IMR-90 (cell line): ENCODE measurements around the gene TDRD1. TPM values are rescaled to one million over a fixed set of nuclear protein-coding genes. Genes with fewer than 3 reads are reported as not detected.

ENCODE experiments used
- ATAC-seq: fragments of 200-7000 bp; cut with Tn5 transposase; 2 replicates; pipeline ENCODE4 v1.9.1; 2020; ENCODE audit warnings: low read depth, mild to moderate bottlenecking, moderate library complexity
- BruUV-seq: library from RNA; stranded (reverse); fragments of 400-500 nt; replicated peaks from 2 replicates; lab custom pipeline; 2021; lab: Mats Ljungman, UMichigan
- CTCF ChIA-PET: fragments of 300-600 bp; formaldehyde crosslinking; extraction: SDS; loops from one replicate; lab custom pipeline; 2021; ENCODE audit warnings: antibody characterized with exemption; lab: Yijun Ruan, JAX
- POLR2A ChIA-PET: fragments of 300-600 bp; sonication (Branson Sonifier 250); formaldehyde crosslinking; loops from one replicate; lab custom pipeline; 2022; ENCODE audit warnings: antibody characterized with exemption; ENCODE audit not compliant: unreplicated experiment; lab: Charles Lee
- DNase-seq: peaks from one replicate; pipeline ENCODE4 v3.0.0; 2013
- H2AFZ ChIP-seq: replicated peaks from 2 replicates; pipeline ENCODE3; 2013; ENCODE audit warnings: low read length, mild to moderate bottlenecking; ENCODE audit not compliant: poor library complexity
- H2AK5ac ChIP-seq: 2 replicates; pipeline ENCODE4 v1.6.1; 2013; ENCODE audit warnings: low read depth, low read length, inconsistent platforms
- H2AK9ac ChIP-seq: replicated peaks from 2 replicates; pipeline ENCODE3; 2013; ENCODE audit warnings: mild to moderate bottlenecking, low read depth, low read length, moderate library complexity; ENCODE audit not compliant: poor library complexity
- H2BK120ac ChIP-seq: 2 replicates; pipeline ENCODE4 v1.6.1; 2013; ENCODE audit warnings: low read depth, low read length, inconsistent platforms
- H2BK15ac ChIP-seq: 3 replicates; pipeline ENCODE4 v1.6.1; 2013; ENCODE audit warnings: low read depth, low read length, inconsistent platforms
- H2BK20ac ChIP-seq: 2 replicates; pipeline ENCODE4 v1.6.1; 2013; ENCODE audit warnings: low read depth, mild to moderate bottlenecking, inconsistent platforms, low read length, moderate library complexity
- H2BK5ac ChIP-seq: 2 replicates; pipeline ENCODE4 v1.6.1; 2013; ENCODE audit warnings: mild to moderate bottlenecking, low read depth, low read length, inconsistent platforms; ENCODE audit not compliant: poor library complexity, severe bottlenecking
- H3K14ac ChIP-seq: replicated peaks from 2 replicates; pipeline ENCODE4 v1.6.1; 2013; ENCODE audit warnings: low read depth, low read length, inconsistent platforms
- H3K18ac ChIP-seq: 2 replicates; pipeline ENCODE4 v1.6.1; 2013; ENCODE audit warnings: low read depth, low read length, control low read depth
- H3K23ac ChIP-seq: 2 replicates; pipeline ENCODE4 v1.6.1; 2013; ENCODE audit warnings: low read depth, low read length, inconsistent platforms
- H3K27ac ChIP-seq: 2 replicates; pipeline ENCODE4 v1.5.1; 2013; ENCODE audit warnings: mild to moderate bottlenecking, control low read depth, low read length; ENCODE audit not compliant: insufficient read depth
- H3K27me3 ChIP-seq: 2 replicates; pipeline ENCODE4 v1.6.1; 2013; ENCODE audit warnings: low read length; ENCODE audit not compliant: control insufficient read depth, insufficient read depth
- H3K36me3 ChIP-seq: 2 replicates; pipeline ENCODE4 v1.6.1; 2013; ENCODE audit warnings: low read length, mixed read lengths; ENCODE audit not compliant: control insufficient read depth, insufficient read depth
- H3K4ac ChIP-seq: 2 replicates; pipeline ENCODE4 v1.6.1; 2013; ENCODE audit warnings: low read depth, low read length, inconsistent platforms
- H3K4me1 ChIP-seq: 2 replicates; pipeline ENCODE4 v1.6.1; 2013; ENCODE audit warnings: low read length, mixed read lengths; ENCODE audit not compliant: control insufficient read depth, insufficient read depth
- H3K4me2 ChIP-seq: 2 replicates; pipeline ENCODE4 v1.6.1; 2013; ENCODE audit warnings: low read depth, mild to moderate bottlenecking, control low read depth, low read length, moderate library complexity
- H3K4me3 ChIP-seq: 2 replicates; pipeline ENCODE4 v1.5.1; 2013; ENCODE audit warnings: low read depth, mild to moderate bottlenecking, control low read depth, low read length, moderate library complexity; ENCODE audit not compliant: insufficient read depth
- H3K56ac ChIP-seq: 2 replicates; pipeline ENCODE4 v1.6.1; 2013; ENCODE audit warnings: low read length, inconsistent platforms; ENCODE audit not compliant: insufficient read depth; ENCODE audit errors: extremely low read depth
- H3K79me1 ChIP-seq, 2 experiments: 2 replicates each; pipeline ENCODE4 v1.6.1; 2013; ENCODE audit warnings: low read length in 2 of 2, inconsistent platforms in 1 of 2, low read depth in 1 of 2
- H3K9ac ChIP-seq: 2 replicates; pipeline ENCODE4 v1.6.1; 2013; ENCODE audit warnings: low read depth, low read length, control low read depth
- H3K9me1 ChIP-seq: 2 replicates; pipeline ENCODE4 v1.6.1; 2013; ENCODE audit warnings: low read length, inconsistent platforms; ENCODE audit not compliant: insufficient read depth
- H3K9me3 ChIP-seq: 2 replicates; pipeline ENCODE4 v1.6.1; 2013; ENCODE audit warnings: low read length; ENCODE audit not compliant: control insufficient read depth, insufficient read depth
- H4K20me1 ChIP-seq: 2 replicates; pipeline ENCODE4 v1.6.1; 2013; ENCODE audit warnings: low read length, inconsistent platforms; ENCODE audit not compliant: insufficient read depth
- H4K5ac ChIP-seq: 2 replicates; pipeline ENCODE4 v1.6.1; 2013; ENCODE audit warnings: mild to moderate bottlenecking, low read depth, low read length, control low read depth
- H4K8ac ChIP-seq, 2 experiments: 2 replicates each; pipeline ENCODE4 v1.6.1; 2013; ENCODE audit warnings: low read depth in 2 of 2, low read length in 2 of 2, control low read depth in 1 of 2, inconsistent platforms in 1 of 2
- H4K91ac ChIP-seq: 2 replicates; pipeline ENCODE4 v1.6.1; 2013; ENCODE audit warnings: low read depth, low read length, inconsistent platforms; ENCODE audit not compliant: insufficient read depth
- BHLHE40 ChIP-seq: fragments of 150-350 bp; IDR thresholded peaks from 2 replicates; pipeline ENCODE4 v1.6.1; 2016; ENCODE audit warnings: mild to moderate bottlenecking, low read depth, low read length
- CHD1 ChIP-seq: IDR thresholded peaks from 2 replicates; pipeline ENCODE4 v1.6.1; 2012; ENCODE audit warnings: low read depth, low read length, improper control_type of control experiment
- MXI1 ChIP-seq: IDR thresholded peaks from 2 replicates; pipeline ENCODE4 v1.6.1; 2012; ENCODE audit warnings: low read depth, mild to moderate bottlenecking, low read length, moderate library complexity, borderline replicate concordance
- POLR2A ChIP-seq: IDR thresholded peaks from 2 replicates; pipeline ENCODE4 v1.6.1; 2012; ENCODE audit warnings: mild to moderate bottlenecking, low read depth, low read length
- RAD21 ChIP-seq: IDR thresholded peaks from 2 replicates; pipeline ENCODE4 v1.6.1; 2012; ENCODE audit warnings: low read length, improper control_type of control experiment
- RCOR1 ChIP-seq: IDR thresholded peaks from 2 replicates; pipeline ENCODE4 v1.6.1; 2012; ENCODE audit warnings: mild to moderate bottlenecking, low read length, improper control_type of control experiment; ENCODE audit not compliant: insufficient replicate concordance
- USF2 ChIP-seq: fragments of 150-350 bp; IDR thresholded peaks from 2 replicates; pipeline ENCODE4 v1.6.1; 2017; ENCODE audit warnings: mild to moderate bottlenecking, antibody characterized with exemption, low read length, low read depth
- WGBS, 2 experiments: methylation state at CpG; one replicate each; pipeline versions ENCODE4 v1.1.5 to v1.1.7; 2013; ENCODE audit warnings: missing lambda C conversion rate in 2 of 2; ENCODE audit not compliant: insufficient read length in 1 of 2; ENCODE audit errors: extremely low coverage in 2 of 2; 5-methylcytosine and 5-hydroxymethylcytosine counted together
- dilution Hi-C: fragments of 300-500 bp; cut with HindIII; formaldehyde crosslinking; loops from one replicate; pipeline ENCODE4 v1.14.3; 2018; ENCODE audit warnings: low sequenced_read_pairs; ENCODE audit not compliant: unreplicated experiment
- in situ Hi-C: fragments of 300-500 bp; cut with MboI; formaldehyde crosslinking; loops from 3 replicates; pipeline ENCODE4 v1.14.3; 2019; ENCODE audit warnings: low sequenced_read_pairs, inconsistent platforms, mixed read lengths
- intact Hi-C: fragments of 100-400 bp; cut with micrococcal nuclease; formaldehyde crosslinking; loops from 2 replicates; pipeline ENCODE4 v1.10.0; 2022
- polyA plus RNA-seq, 3 experiments: library from polyadenylated mRNA; depleted of rRNA; stranded (reverse); fragments of >200 nt; gene quantifications; 2 replicates each; pipeline ENCODE4 v1.2.3, GENCODE V29; 2012; ENCODE audit warnings: low replicate concordance in 1 of 3
- total RNA-seq: library from RNA; depleted of rRNA; stranded (reverse); fragments of >200 nt; gene quantifications from 2 replicates; pipeline ENCODE4 v1.2.3, GENCODE V29; 2012

Gene TDRD1
- total and polyA plus RNA-seq, 2 of the 4 experiments (the other 2 are of a cell fraction), result not detected

GRCh38 chr10:114276671-114277070 lies 97.5 kb downstream of the TDRD1 start:
- Histone ChIP-seq H3K4me1 (peaks cover 4% of the 10 kb centered on the region; the same call in 1 of the 2 replicates), H3K9me3 (no peaks in the 10 kb centered on the region), H3K27ac (no peak overlapping the region), H2BK20ac (no peak overlapping the region), H2BK5ac (no peak overlapping the region), H3K23ac (no peak overlapping the region), H3K4ac (no peak overlapping the region), H2AK5ac (no peak overlapping the region), H3K56ac (no peak overlapping the region), H3K18ac (no peak overlapping the region), H3K4me2 (no peak overlapping the region), H3K27me3 (peaks cover 35% of the 10 kb centered on the region), H4K91ac (no peak overlapping the region), H2AK9ac (no peak overlapping the region), H3K9ac (no peak overlapping the region), H4K5ac (no peak overlapping the region), H3K9me1 (peaks cover 5% of the 10 kb centered on the region), H3K36me3 (no peaks in the 10 kb centered on the region), H2AFZ (no peak overlapping the region), H3K14ac (no peak overlapping the region), H3K4me3 (no peak overlapping the region), H2BK120ac (no peak overlapping the region), H4K8ac (no peak overlapping the region), H2BK15ac (no peak overlapping the region), H4K20me1 (peaks cover 4% of the 10 kb centered on the region; the same call in 1 of the 2 replicates), H3K79me1 (no peaks in the 10 kb centered on the region)
- in situ Hi-C loops, result no loop called here
- BruUV-seq, result no TSS peak
- ChIA-PET POLR2A (no interaction called here), CTCF (no interaction called here)
- WGBS, 2 experiments, result 76% methylated on average over 4 of the region's 6 CpGs; no CpG with 5 or more reads in 1 of the 2 experiments
- no peak for ATAC-seq
- intact Hi-C loops, result no loop called here
- DNase-seq, result no peak
- no peak for TF ChIP-seq BHLHE40
- no peak for TF ChIP-seq RCOR1
- no peak for TF ChIP-seq RAD21
- TF ChIP-seq MXI1, result no peak
- no peak for TF ChIP-seq USF2
- no peak for TF ChIP-seq CHD1
- no peak for TF ChIP-seq POLR2A
- dilution Hi-C loops, result no loop called here
